Endothelial cell of hepatic sinusoid (primary cell): ENCODE results near the gene CDKL1.
"Not testable (repeated sequence)": the region's sequence is repeated elsewhere in the genome, so short reads cannot be mapped to it uniquely, and the experiment has no call there.

ENCODE experiments used
- in situ Hi-C: cut with HindIII; loops from 2 replicates; pipeline ENCODE4 v1.10.0; 2017; ENCODE audit warnings: low sequenced_read_pairs

Gene CDKL1

DNA sequence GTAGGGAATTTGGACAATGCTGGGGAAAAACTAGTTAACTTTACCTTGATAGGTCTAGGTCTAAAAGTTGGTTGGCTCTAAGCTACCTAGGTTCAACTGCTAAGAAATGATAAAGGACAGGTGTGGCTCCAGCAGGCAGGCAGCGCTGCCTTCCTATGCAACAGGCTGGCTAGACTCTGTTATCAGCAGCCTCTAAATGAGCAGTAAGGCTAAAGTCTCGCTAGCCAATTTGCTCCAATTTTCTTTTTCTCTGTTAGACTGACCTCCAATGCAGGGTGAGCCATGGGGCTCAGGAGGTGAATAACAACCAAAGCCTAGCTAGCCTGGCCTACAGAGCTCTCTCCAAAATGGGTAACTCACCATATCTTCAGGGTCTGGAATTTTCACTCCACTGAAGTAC is 58.1 kb downstream of the CDKL1 start:
- in situ Hi-C loops = loop anchor here (25.0 kb wide), 1 partner anchor 199 kb away; the partner anchor contains the start of gene MAP4K5

GRCh38 chr14:50335989-50336824 is 60.5 kb downstream of the CDKL1 start:
- in situ Hi-C loops = loop anchor here (25.0 kb wide), 1 partner anchor 201 kb away; the partner anchor contains the start of gene MAP4K5

GRCh38 chr14:50335389-50335788 is 61.3 kb downstream of the CDKL1 start:
- in situ Hi-C loops = loop anchor here (25.0 kb wide), 1 partner anchor 202 kb away; the partner anchor contains the start of gene MAP4K5

GRCh38 chr14:50334211-50334610 is 62.5 kb downstream of the CDKL1 start:
- in situ Hi-C loops = loop anchor here (25.0 kb wide), 1 partner anchor 203 kb away; the partner anchor contains the start of gene MAP4K5

DNA sequence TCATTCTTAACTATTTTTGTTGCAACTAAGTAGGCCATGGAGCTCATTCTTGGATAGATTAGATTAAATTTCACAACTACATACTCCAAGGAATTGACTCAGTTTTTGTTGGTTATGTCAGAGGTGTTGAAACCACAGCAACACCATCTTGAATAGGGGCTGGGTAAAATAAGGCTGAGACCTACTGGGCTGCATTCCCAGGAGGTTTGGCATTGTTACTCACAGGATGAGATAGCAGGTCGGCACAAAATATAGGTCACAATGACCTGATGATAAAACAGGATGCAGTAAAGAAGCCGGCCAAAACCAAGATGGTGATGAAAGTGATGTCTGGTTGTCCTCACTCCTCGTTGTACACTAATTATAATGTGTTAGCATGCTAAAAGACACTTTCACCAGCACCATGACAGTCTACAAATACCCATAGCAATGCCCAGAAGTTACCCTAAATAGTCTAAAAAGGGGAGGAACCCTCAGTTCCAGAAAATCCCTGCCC is 63.6 kb downstream of the CDKL1 start:
- in situ Hi-C loops = loop anchor here (25.0 kb wide), 1 partner anchor 204 kb away; the partner anchor contains the start of gene MAP4K5

GRCh38 chr14:50331596-50331995 is 65.1 kb downstream of the CDKL1 start:
- in situ Hi-C loops = loop anchor here (25.0 kb wide), 1 partner anchor 206 kb away; the partner anchor contains the start of gene MAP4K5

GRCh38 chr14:50321009-50321660 is 75.5 kb downstream of the CDKL1 start:
- in situ Hi-C loops = loop anchor here (10.0 kb wide), 1 partner anchor 114 kb away; no protein-coding TSS in a partner anchor

DNA sequence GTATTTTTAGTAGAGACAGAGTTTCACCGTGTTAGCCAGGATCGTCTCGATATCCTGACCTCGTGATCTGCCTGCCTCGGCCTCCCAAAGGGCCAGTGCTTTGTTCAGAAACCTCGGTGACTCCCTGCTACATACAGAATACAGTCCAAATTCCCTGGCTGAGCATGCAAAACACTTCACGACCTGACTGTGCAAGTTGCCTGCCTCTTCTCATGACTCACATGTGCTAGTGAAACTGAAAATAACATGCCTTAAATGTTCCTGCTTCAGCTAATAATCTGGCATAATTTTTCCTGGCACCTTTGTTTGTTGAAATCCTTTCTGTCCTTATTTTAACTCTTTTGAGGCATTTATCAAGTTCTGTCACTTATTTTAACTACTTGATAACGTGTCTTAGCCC is 76.4 kb downstream of the CDKL1 start:
- in situ Hi-C loops = loop anchor here (10.0 kb wide), 1 partner anchor 115 kb away; no protein-coding TSS in a partner anchor

- in situ Hi-C loops = loop anchor here (10.0 kb wide), 1 partner anchor 115 kb away; no protein-coding TSS in a partner anchor
Observed at GRCh38 chr14:50319721-50320120, 77.0 kb downstream of the CDKL1 start.

DNA sequence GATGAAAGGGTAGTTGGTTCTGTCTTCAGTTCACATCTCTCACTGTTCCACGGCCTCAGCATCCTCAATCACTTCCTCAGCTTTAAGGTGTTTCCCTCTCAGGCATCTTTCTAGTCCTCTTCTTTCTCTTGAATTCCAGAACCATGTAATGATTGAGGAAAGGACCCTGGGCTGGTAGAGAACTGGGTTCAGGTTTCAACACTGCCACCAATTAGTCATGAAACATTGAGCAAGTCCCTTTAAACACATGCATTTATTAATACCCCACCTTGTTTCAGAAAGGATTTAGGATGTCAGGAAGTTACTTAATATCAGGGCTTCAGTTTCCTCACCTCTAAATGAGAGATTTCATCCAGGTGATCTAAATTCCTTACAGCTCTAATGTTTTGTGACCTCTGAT is 77.4 kb downstream of the CDKL1 start:
- in situ Hi-C loops = no loop called here

GRCh38 chr14:50318031-50318626 is 78.6 kb downstream of the CDKL1 start:
- in situ Hi-C loops = no loop called here

GRCh38 chr14:50314098-50314497 is 82.6 kb downstream of the CDKL1 start:
- in situ Hi-C loops = not testable (repeated sequence)

DNA sequence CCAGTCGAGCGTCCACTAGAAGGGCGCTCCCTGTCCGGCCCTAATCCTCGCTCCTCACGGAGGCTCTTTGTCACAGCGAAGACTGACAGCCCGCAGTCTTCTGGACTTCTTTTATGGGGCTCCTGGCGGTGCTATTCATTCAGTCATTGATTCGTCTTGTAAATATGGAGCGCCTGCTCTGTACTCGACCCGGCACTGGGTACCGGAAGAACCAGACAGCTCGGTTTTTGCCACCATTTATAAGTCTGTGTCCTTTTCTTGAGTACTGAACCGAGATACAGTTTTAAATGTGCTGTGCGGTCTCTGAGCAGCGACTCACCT is 84.0 kb downstream of the CDKL1 start:
- in situ Hi-C loops = no loop called here

DNA sequence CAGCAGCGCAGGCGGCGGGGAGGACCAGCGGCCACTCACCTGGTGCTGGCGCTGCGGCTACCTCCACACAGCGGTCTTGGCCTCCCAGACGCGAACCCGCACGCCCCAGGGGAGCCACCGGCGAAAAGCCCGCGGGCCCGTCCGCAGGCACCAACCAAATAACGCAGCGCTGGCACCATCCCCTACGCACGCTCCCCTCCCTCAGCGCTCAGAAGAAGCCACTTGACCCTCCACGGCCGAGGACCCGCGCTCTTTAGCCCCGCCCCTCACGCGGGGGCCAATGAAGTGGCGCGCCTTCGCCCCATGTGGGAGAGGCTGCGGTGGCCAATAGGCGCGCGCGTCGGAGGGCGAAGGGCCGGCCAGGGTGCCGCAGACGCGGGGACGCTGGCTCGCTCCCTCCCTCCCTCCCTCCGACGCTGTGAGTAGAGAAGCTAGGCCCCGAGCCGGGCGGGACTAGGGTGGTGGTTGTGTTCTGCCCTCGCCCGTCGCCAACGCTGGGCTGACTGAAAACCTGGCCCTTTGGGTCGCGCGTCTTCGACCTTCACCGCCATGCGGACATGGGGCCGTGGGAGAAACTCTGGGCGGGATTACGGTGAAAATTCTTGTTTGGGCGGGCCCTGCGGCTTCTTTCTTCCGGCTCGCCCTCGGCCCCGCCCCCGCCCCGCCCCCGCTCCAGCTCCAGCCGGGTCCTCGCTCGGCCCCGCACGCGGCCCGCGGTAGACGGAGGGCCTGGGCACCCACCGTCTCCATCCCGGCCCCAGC is 84.5 kb downstream of the CDKL1 start, which contains the start of the genes DMAC2L and L2HGDH:
TSS of gene DMAC2L (plus strand) at position 353 of the 762 bp plus-strand sequence. CDS start 9,164 bp downstream, outside the sequence.
TSS of gene L2HGDH (minus strand) at position 258 of the 762 bp plus-strand sequence. CDS start at position 179, 79 bp downstream.
- in situ Hi-C loops = no loop called here

DNA sequence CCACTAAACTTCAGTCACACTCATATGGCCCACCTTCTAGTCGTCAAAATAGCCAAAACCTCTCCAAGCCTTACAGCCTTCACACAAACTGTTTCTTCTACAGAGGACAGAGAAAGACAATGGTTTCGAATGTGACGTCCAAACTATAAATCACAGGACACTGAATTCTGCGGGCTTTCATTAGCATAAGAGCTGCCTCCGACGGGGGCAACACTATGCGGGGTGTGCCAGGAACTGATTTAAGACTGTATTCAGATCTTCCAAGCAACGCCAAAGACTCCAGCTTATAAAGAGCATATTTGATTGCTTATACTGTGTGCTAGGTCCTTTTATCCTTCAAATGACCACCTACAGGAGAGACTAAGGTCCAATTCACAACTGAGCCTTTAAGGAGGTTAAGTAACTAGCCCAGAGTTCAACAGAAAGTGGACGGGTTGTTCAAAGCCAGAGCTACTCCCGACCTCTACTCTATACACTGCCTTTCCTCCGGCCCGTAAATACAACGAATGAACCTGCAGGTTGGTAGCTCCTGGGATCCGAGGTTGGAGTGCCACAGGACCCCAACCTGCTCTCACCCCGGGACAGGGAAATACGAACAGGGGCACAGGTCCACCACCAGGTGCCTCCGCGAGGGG is 85.2 kb downstream of the CDKL1 start:
- in situ Hi-C loops = no loop called here

DNA sequence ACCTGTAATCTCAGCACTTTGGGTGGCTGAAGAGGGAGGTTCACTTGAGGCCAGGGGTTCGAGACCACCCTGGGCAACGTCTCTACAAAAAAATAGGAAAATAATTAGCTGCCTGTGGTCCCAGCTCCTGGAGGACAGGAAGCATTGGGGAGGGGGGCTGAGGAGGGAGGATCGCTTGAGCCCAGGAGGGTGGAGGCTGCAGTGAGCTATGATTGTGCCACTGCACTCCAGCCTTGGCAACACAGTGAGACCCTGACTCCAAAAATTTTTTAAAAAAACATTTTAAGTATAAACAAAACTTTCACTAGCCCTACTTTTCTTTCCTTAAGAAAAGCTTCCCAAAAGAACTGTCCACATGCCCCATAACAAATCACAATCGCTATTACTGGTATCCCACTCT is 86.2 kb downstream of the CDKL1 start:
- in situ Hi-C loops = no loop called here

- in situ Hi-C loops = no loop called here
Observed at GRCh38 chr14:50308363-50308915, 88.2 kb downstream of the CDKL1 start.

GRCh38 chr14:50303744-50304471 is 92.8 kb downstream of the CDKL1 start:
- in situ Hi-C loops = no loop called here

GRCh38 chr14:50301914-50302313 is 94.8 kb downstream of the CDKL1 start:
- in situ Hi-C loops = no loop called here
